MCF 10A (cell line): Measurements from ENCODE around the gene MTA2. TPM values are rescaled to one million over a fixed set of nuclear protein-coding genes. Genes with fewer than 3 reads are reported as not detected.
A peak's percentile ranks its signal among the peaks of the same experiment; 100 is the strongest.

Experiments used
- BruUV-seq: library from RNA; stranded (reverse); fragments of 400-500 nt; replicated peaks from 2 replicates; lab custom pipeline; 2021; lab: Mats Ljungman, UMichigan
- CTCF ChIA-PET: fragments of 300-600 bp; sonication (Branson Sonifier 250); formaldehyde crosslinking; extraction: SDS; loops from one replicate; lab custom pipeline; 2021; ENCODE audit warnings: antibody characterized with exemption, inconsistent platforms; lab: Yijun Ruan, JAX
- POLR2A ChIA-PET: fragments of 300-600, 350-650 bp; sonication (Branson Sonifier 250); formaldehyde crosslinking; extraction: SDS; loops from one replicate; lab custom pipeline; 2020; ENCODE audit warnings: antibody characterized with exemption, inconsistent platforms; lab: Yijun Ruan, JAX
- DNase-seq: peaks from one replicate; pipeline ENCODE4 v3.0.0-alpha.2; 2018; ENCODE audit not compliant: unreplicated experiment
- H3K27ac Mint-ChIP-seq: one replicate; pipeline ENCODE4 v1.8.0; 2022; ENCODE audit warnings: mild to moderate bottlenecking, low read depth, mixed read lengths; ENCODE audit not compliant: unreplicated experiment
- H3K27me3 Mint-ChIP-seq: one replicate; pipeline ENCODE4 v1.8.0; 2022; ENCODE audit warnings: mixed read lengths; ENCODE audit not compliant: insufficient read depth, unreplicated experiment
- H3K36me3 Mint-ChIP-seq: one replicate; pipeline ENCODE4 v1.8.0; 2022; ENCODE audit warnings: mild to moderate bottlenecking, moderate library complexity, mixed read lengths; ENCODE audit not compliant: insufficient read depth, unreplicated experiment
- H3K4me1 Mint-ChIP-seq: one replicate; pipeline ENCODE4 v1.8.0; 2022; ENCODE audit warnings: mixed read lengths; ENCODE audit not compliant: insufficient read depth, unreplicated experiment
- H3K4me3 Mint-ChIP-seq: one replicate; pipeline ENCODE4 v1.8.0; 2022; ENCODE audit warnings: mild to moderate bottlenecking, moderate library complexity, mixed read lengths; ENCODE audit not compliant: unreplicated experiment
- H3K9me3 Mint-ChIP-seq: one replicate; pipeline ENCODE4 v1.8.0; 2022; ENCODE audit warnings: mixed read lengths; ENCODE audit not compliant: unreplicated experiment
- CTCF ChIP-seq: fragments of 200-600 bp; IDR thresholded peaks from one replicate; pipeline ENCODE4 v1.8.0; 2022; ENCODE audit warnings: antibody characterized with exemption, mild to moderate bottlenecking; ENCODE audit not compliant: unreplicated experiment
- intact Hi-C: fragments of 100-400 bp; cut with micrococcal nuclease; formaldehyde crosslinking; loops from 2 replicates; pipeline ENCODE4 v1.14.1; 2022
- total RNA-seq: library from RNA; stranded (reverse); gene quantifications from 2 replicates; pipeline ENCODE4 v1.2.3, GENCODE V29; 2022

MTA2 gene
- total RNA-seq, 1 experiment from 2014 or later: 176 TPM

GRCh38 chr11:62627713-62628112, 26.0 kb upstream of the MTA2 start:
- BruUV-seq: no TSS peak
- POLR2A ChIA-PET: no interaction called here
- H3K36me3 Mint-ChIP-seq: peaks cover 65% of the 10 kb centered on the region
- H3K9me3 Mint-ChIP-seq: no peaks in the 10 kb centered on the region
- H3K4me1 Mint-ChIP-seq: no peaks in the 10 kb centered on the region
- TF ChIP-seq CTCF: no peak
- H3K27ac Mint-ChIP-seq: no peak overlapping the region
- H3K4me3 Mint-ChIP-seq: no peak overlapping the region
- H3K27me3 Mint-ChIP-seq: no peaks in the 10 kb centered on the region
- CTCF ChIA-PET: interaction anchor here (0.8 to 1.7 kb wide), 4 partner anchors 8 to 232 kb away, joined by 4 to 5 read pairs (median 4); no protein-coding TSS in a partner anchor
- intact Hi-C loops: no loop called here
- no peak for DNase-seq

GRCh38 chr11:62622476-62623089, 20.9 kb upstream of the MTA2 start:
- ChIA-PET POLR2A (interaction anchor here (0.5 to 7.3 kb wide), 29 partner anchors 11 to 839 kb away, joined by 3 to 149 read pairs (median 7); partner anchors contain the start of genes AHNAK, C11orf98, CSKMT and EEF1G), CTCF (interaction anchor here (0.6 to 2.5 kb wide), 9 partner anchors 9 to 227 kb away, joined by 3 to 17 read pairs (median 4); partner anchors contain the start of genes EML3, ROM1 and TUT1)
- DNase-seq: no peak
- no peak for TF ChIP-seq CTCF
- no peaks in the 10 kb centered on the region for H3K27me3 Mint-ChIP-seq
- intact Hi-C loops: no loop called here
- peak overlapping the region; percentile 97 for H3K4me3 Mint-ChIP-seq
- peaks cover 12% of the 10 kb centered on the region for H3K4me1 Mint-ChIP-seq
- H3K36me3 Mint-ChIP-seq: peaks cover 50% of the 10 kb centered on the region
- no peaks in the 10 kb centered on the region for H3K9me3 Mint-ChIP-seq
- TSS peak; percentile 100 for BruUV-seq
- peak overlapping the region; percentile 92 for H3K27ac Mint-ChIP-seq

GRCh38 chr11:62621567-62622470, 20.2 kb upstream of the MTA2 start, which contains the start of gene B3GAT3:
Gene B3GAT3, minus strand, starts transcription at chr11:62621986. Its CDS starts 39 bp downstream, at chr11:62621947.
- POLR2A ChIA-PET: interaction anchor here (0.5 to 7.3 kb wide), 42 partner anchors 11 to 1696 kb away, joined by 3 to 149 read pairs (median 5); partner anchors contain the start of genes AHNAK, C11orf98, CSKMT and EEF1G
- CTCF ChIA-PET: interaction anchor here (0.6 to 2.5 kb wide), 8 partner anchors 9 to 33 kb away, joined by 3 to 17 read pairs (median 4); partner anchors contain the start of genes EML3, ROM1 and TUT1
- peak; percentile 98 for DNase-seq
- H3K27me3 Mint-ChIP-seq: no peaks in the 10 kb centered on the region
- no peaks in the 10 kb centered on the region for H3K9me3 Mint-ChIP-seq
- peak within 1 kb of the TSS; percentile 97 for H3K4me3 Mint-ChIP-seq
- peaks cover 12% of the 10 kb centered on the region for H3K4me1 Mint-ChIP-seq
- no peak for TF ChIP-seq CTCF
- peak within 1 kb of the TSS; percentile 92 for H3K27ac Mint-ChIP-seq
- intact Hi-C loops: loop anchor here (2.0 kb wide), 1 partner anchor 31 kb away; the partner anchor contains the start of gene TUT1
- no TSS peak for BruUV-seq
- peaks cover 49% of the 10 kb centered on the region for H3K36me3 Mint-ChIP-seq
